Loucy (cell line): ENCODE measurements around the gene ZNF784.

Experiments
- H2AFZ ChIP-seq: fragments of 200-600 bp; sonication (generic); 2 replicates; pipeline ENCODE4 v1.6.0; 2016; ENCODE audit warnings: antibody characterized with exemption, mild to moderate bottlenecking, low read length, moderate library complexity
- H3F3A ChIP-seq: fragments of 200-600 bp; 2 replicates; pipeline ENCODE4 v1.6.0; 2016; ENCODE audit warnings: antibody characterized with exemption, low read depth, mild to moderate bottlenecking
- H3K27me3 ChIP-seq: fragments of 200-600 bp; sonication (generic); 2 replicates; pipeline ENCODE4 v1.6.1; 2014; ENCODE audit warnings: low read length, mild to moderate bottlenecking; ENCODE audit not compliant: insufficient read depth, poor library complexity, severe bottlenecking
- H3K36me3 ChIP-seq: fragments of 200-600 bp; sonication (generic); 2 replicates; pipeline ENCODE4 v1.6.1; 2016; ENCODE audit warnings: low read length; ENCODE audit not compliant: insufficient read depth
- H3K4me1 ChIP-seq: fragments of 200-600 bp; sonication (generic); 2 replicates; pipeline ENCODE4 v1.5.1; 2014; ENCODE audit warnings: low read length, mild to moderate bottlenecking; ENCODE audit not compliant: insufficient read depth, poor library complexity, severe bottlenecking
- H3K4me2 ChIP-seq: fragments of 200-600 bp; sonication (generic); 2 replicates; pipeline ENCODE4 v1.6.0; 2014; ENCODE audit warnings: antibody characterized with exemption, low read length, low read depth, mild to moderate bottlenecking; ENCODE audit not compliant: poor library complexity, severe bottlenecking
- H3K4me3 ChIP-seq: fragments of 200-600 bp; sonication (generic); 2 replicates; pipeline ENCODE4 v1.5.1; 2014; ENCODE audit warnings: low read length, mild to moderate bottlenecking, mixed read lengths; ENCODE audit not compliant: poor library complexity, severe bottlenecking
- H3K79me2 ChIP-seq: fragments of 200-600 bp; sonication (generic); 2 replicates; pipeline ENCODE4 v1.6.1; 2014; ENCODE audit warnings: low read length; ENCODE audit not compliant: insufficient read depth
- H3K9ac ChIP-seq: fragments of 200-600 bp; sonication (generic); 2 replicates; pipeline ENCODE4 v1.6.0; 2014; ENCODE audit warnings: mild to moderate bottlenecking, low read depth, low read length, moderate library complexity; ENCODE audit not compliant: poor library complexity, severe bottlenecking
- H3K9me2 ChIP-seq: fragments of 200-600 bp; sonication (generic); replicated peaks from 2 replicates; pipeline ENCODE4 v1.6.1; 2016; ENCODE audit warnings: low read depth, low read length, mixed read lengths
- H3K9me3 ChIP-seq: fragments of 200-600 bp; sonication (generic); 2 replicates; pipeline ENCODE4 v1.6.1; 2014; ENCODE audit warnings: mild to moderate bottlenecking, antibody characterized with exemption, low read length, low read depth; ENCODE audit not compliant: insufficient read depth
- H4K20me1 ChIP-seq: fragments of 200-600 bp; sonication (generic); 2 replicates; pipeline ENCODE4 v1.6.0; 2014; ENCODE audit warnings: antibody characterized with exemption, low read length, mild to moderate bottlenecking; ENCODE audit not compliant: insufficient read depth, poor library complexity, severe bottlenecking
- CTCF ChIP-seq: fragments of 200-600 bp; sonication (generic); conservative IDR thresholded peaks from 2 replicates; pipeline ENCODE4 v1.5.1; 2014; ENCODE audit warnings: mild to moderate bottlenecking, antibody characterized with exemption, low read length
- EZH2phosphoT487 ChIP-seq: fragments of 200-600 bp; IDR thresholded peaks from 2 replicates; pipeline ENCODE4 v1.6.1; 2018; ENCODE audit warnings: antibody characterized with exemption, mild to moderate bottlenecking, moderate library complexity, borderline replicate concordance

The ZNF784 gene, protein sequence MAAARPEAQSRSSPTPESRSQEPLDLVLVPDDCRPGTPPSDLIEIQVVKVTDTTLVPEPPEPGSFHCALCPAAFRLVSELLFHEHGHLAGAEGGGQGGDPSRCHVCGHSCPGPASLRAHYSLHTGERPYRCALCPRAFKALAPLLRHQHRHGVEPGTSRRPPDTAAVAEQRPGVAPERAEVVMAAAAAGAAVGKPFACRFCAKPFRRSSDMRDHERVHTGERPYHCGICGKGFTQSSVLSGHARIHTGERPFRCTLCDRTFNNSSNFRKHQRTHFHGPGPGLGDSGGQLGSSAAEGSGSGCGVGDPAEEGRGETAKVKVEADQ

GRCh38 chr19:55624109-55625003 is at the start of gene ZNF784:
Gene ZNF784 (minus strand): TSS chr19:55624566. CDS start chr19:55624561, 5 bp downstream.
- Histone ChIP-seq H3K4me3 (peak within 1 kb of the TSS; percentile 76), H3K9me2 (no peaks in the 10 kb centered on the region), H3K79me2 (0 out of 2 replicates have a peak, but pooled peaks cover 7% of the 10 kb centered on the region), H3K4me2 (peak within 1 kb of the TSS; percentile 80), H3K36me3 (no peaks in the 10 kb centered on the region), H3K4me1 (peaks cover 16% of the 10 kb centered on the region), H3K27me3 (no peaks in the 10 kb centered on the region), H2AFZ (peak within 1 kb of the TSS; percentile 79), H3F3A (no peaks in the 10 kb centered on the region), H3K9me3 (no peaks in the 10 kb centered on the region), H3K9ac (peak within 1 kb of the TSS; percentile 69), H4K20me1 (peaks cover 6% of the 10 kb centered on the region)
- no peak for TF ChIP-seq EZH2phosphoT487
- no peak for TF ChIP-seq CTCF

- Histone ChIP-seq H3K9ac (no peak overlapping the region), H3K36me3 (peaks cover 86% of the 10 kb centered on the region), H3K79me2 (peaks cover 87% of the 10 kb centered on the region), H3F3A (peaks cover 5% of the 10 kb centered on the region; the same call in 1 of the 2 replicates), H4K20me1 (peaks cover 81% of the 10 kb centered on the region), H3K4me1 (peaks cover 4% of the 10 kb centered on the region), H3K4me2 (no peak overlapping the region), H3K4me3 (no peak overlapping the region), H3K9me2 (no peaks in the 10 kb centered on the region), H3K9me3 (no peaks in the 10 kb centered on the region), H3K27me3 (no peaks in the 10 kb centered on the region), H2AFZ (no peak overlapping the region)
- TF ChIP-seq CTCF (no peak), EZH2phosphoT487 (no peak)
Measured at GRCh38 chr19:55673889-55674288, 49.5 kb upstream of the ZNF784 start.

GRCh38 chr19:55673465-55673864 is 49.1 kb upstream of the ZNF784 start:
- Histone ChIP-seq H3K4me2 (no peak overlapping the region), H3K4me1 (peaks cover 4% of the 10 kb centered on the region), H3K4me3 (no peak overlapping the region), H2AFZ (no peak overlapping the region), H3K9me3 (no peaks in the 10 kb centered on the region), H3K79me2 (peaks cover 89% of the 10 kb centered on the region), H3K9ac (no peak overlapping the region), H3K9me2 (no peaks in the 10 kb centered on the region), H4K20me1 (peaks cover 83% of the 10 kb centered on the region), H3F3A (peaks cover 5% of the 10 kb centered on the region; the same call in 1 of the 2 replicates), H3K27me3 (no peaks in the 10 kb centered on the region), H3K36me3 (peaks cover 86% of the 10 kb centered on the region)
- no peak for TF ChIP-seq EZH2phosphoT487
- TF ChIP-seq CTCF = no peak
